Hepatocyte (in vitro differentiated cells): ENCODE data around the gene PTPN1. TPM values are rescaled to one million over a fixed set of nuclear protein-coding genes. Genes with fewer than 3 reads are reported as not detected.

Experiments
- DNase-seq: peaks from one replicate; pipeline ENCODE4 v3.0.0-alpha.2; 2016; ENCODE audit warnings: low spot score
- H2AFZ ChIP-seq: fragments of 200-600 bp; sonication (generic); 2 replicates; pipeline ENCODE4 v1.6.0; 2016; ENCODE audit warnings: antibody characterized with exemption, mild to moderate bottlenecking
- H3K27ac ChIP-seq: fragments of 200-600 bp; sonication (generic); 2 replicates; pipeline ENCODE4 v1.5.1; 2016; ENCODE audit warnings: mild to moderate bottlenecking
- H3K27me3 ChIP-seq: fragments of 200-600 bp; sonication (generic); 2 replicates; pipeline ENCODE4 v1.6.1; 2016
- H3K36me3 ChIP-seq: fragments of 200-600 bp; sonication (generic); replicated peaks from 2 replicates; pipeline ENCODE4 v1.5.1; 2016; ENCODE audit warnings: low read depth; ENCODE audit not compliant: insufficient read depth
- H3K4me1 ChIP-seq: fragments of 200-600 bp; sonication (generic); 2 replicates; pipeline ENCODE4 v1.5.1; 2016; ENCODE audit warnings: mild to moderate bottlenecking, moderate library complexity; ENCODE audit not compliant: insufficient read depth
- H3K4me2 ChIP-seq: fragments of 200-600 bp; sonication (generic); 2 replicates; pipeline ENCODE4 v1.6.0; 2016
- H3K4me3 ChIP-seq: fragments of 200-600 bp; sonication (generic); 2 replicates; pipeline ENCODE4 v1.5.1; 2016; ENCODE audit warnings: mild to moderate bottlenecking
- H3K79me2 ChIP-seq: fragments of 200-600 bp; sonication (generic); 2 replicates; pipeline ENCODE4 v1.6.0; 2017; ENCODE audit warnings: mild to moderate bottlenecking
- H3K9me2 ChIP-seq: fragments of 200-600 bp; sonication (generic); replicated peaks from 2 replicates; pipeline ENCODE4 v1.6.0; 2017; ENCODE audit warnings: mild to moderate bottlenecking; ENCODE audit not compliant: insufficient read depth
- H3K9me3 ChIP-seq: fragments of 200-600 bp; sonication (generic); 2 replicates; pipeline ENCODE4 v1.5.1; 2016; ENCODE audit warnings: low read depth, mild to moderate bottlenecking
- H4K20me1 ChIP-seq: fragments of 200-600 bp; sonication (generic); 2 replicates; pipeline ENCODE4 v1.6.0; 2016; ENCODE audit warnings: mild to moderate bottlenecking; ENCODE audit not compliant: insufficient read depth, poor library complexity, severe bottlenecking
- CTCF ChIP-seq: fragments of 200-600 bp; sonication (generic); IDR thresholded peaks from 2 replicates; pipeline ENCODE4 v1.5.1; 2016; ENCODE audit warnings: antibody characterized with exemption, mild to moderate bottlenecking; ENCODE audit not compliant: poor library complexity
- EZH2 ChIP-seq: fragments of 200-600 bp; sonication (generic); IDR thresholded peaks from 2 replicates; pipeline ENCODE4 v1.6.1; 2016; ENCODE audit warnings: antibody characterized with exemption, mild to moderate bottlenecking, borderline replicate concordance
- EZH2phosphoT487 ChIP-seq: fragments of 200-600 bp; sonication (generic); IDR thresholded peaks from one replicate; pipeline ENCODE4 v1.6.1; 2018; ENCODE audit warnings: antibody characterized with exemption, mild to moderate bottlenecking, low read depth, moderate library complexity; ENCODE audit not compliant: unreplicated experiment, severe bottlenecking
- WGBS: methylation state at CpG from one replicate; pipeline ENCODE4 v1.1.6; 2016; ENCODE audit warnings: low lambda C conversion rate; ENCODE audit errors: missing lambda C conversion rate; 5-methylcytosine and 5-hydroxymethylcytosine counted together
- polyA plus RNA-seq: library from polyadenylated mRNA; unstranded; fragments of >200 nt; fragmentation: Nextera tagmentation; extraction: Ambion mirVana; gene quantifications from 2 replicates; pipeline ENCODE4 v1.2.1, GENCODE V29; 2016
- total RNA-seq: library from RNA; depleted of rRNA; stranded (reverse); fragments of >200 nt; gene quantifications from 2 replicates; pipeline ENCODE4 v1.2.3, GENCODE V29; 2014

PTPN1 gene
- total and polyA plus RNA-seq, 2 experiments from 2014 or later, result 22.0 to 32.1 TPM

- no peak overlapping the region for H3K4me3 ChIP-seq
- no peak for DNase-seq
- H3K27ac ChIP-seq, result no peak overlapping the region
- TF ChIP-seq EZH2phosphoT487, result no peak
- no peak for TF ChIP-seq CTCF
- TF ChIP-seq EZH2, result no peak
- H3K4me1 ChIP-seq, result peaks cover 29% of the 10 kb centered on the region
- H3K4me2 ChIP-seq, result no peak overlapping the region
- WGBS, result 75% methylated on average over 2 of the region's 2 CpGs
- H3K9me2 ChIP-seq, result no peaks in the 10 kb centered on the region
- H3K79me2 ChIP-seq, result peaks cover 38% of the 10 kb centered on the region
- no peaks in the 10 kb centered on the region for H3K9me3 ChIP-seq
- H3K36me3 ChIP-seq, result no peaks in the 10 kb centered on the region
- H4K20me1 ChIP-seq, result no peaks in the 10 kb centered on the region
- no peak overlapping the region for H2AFZ ChIP-seq
- H3K27me3 ChIP-seq, result no peaks in the 10 kb centered on the region
These were observed 55.2 kb downstream of the PTPN1 start for GRCh38 chr20:50565383-50565782.

DNA sequence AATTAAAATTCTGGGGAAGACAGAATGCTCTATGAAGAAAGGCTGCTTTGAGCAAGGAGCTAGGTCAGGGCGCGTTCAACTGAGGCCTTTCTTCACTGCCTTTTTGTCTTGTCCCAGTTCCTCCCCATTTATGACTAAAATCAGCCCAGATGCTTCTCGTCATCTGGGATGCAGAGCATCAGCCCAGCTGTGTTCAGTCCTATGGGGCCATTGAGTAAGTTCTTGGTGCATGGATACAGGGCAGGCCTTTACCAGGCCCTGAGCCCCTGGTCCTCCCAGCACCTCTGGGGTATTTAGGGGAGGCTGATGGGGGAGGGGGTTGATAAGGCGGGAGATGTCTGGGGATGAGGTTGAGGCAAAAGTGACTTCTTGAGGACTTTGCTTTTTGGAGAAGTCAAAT is 55.7 kb downstream of the PTPN1 start:
- no peak overlapping the region for H3K4me2 ChIP-seq
- TF ChIP-seq EZH2phosphoT487 (no peak), EZH2 (no peak), CTCF (no peak)
- 99% methylated on average over 4 of the region's 4 CpGs for WGBS
- no peaks in the 10 kb centered on the region for H3K27me3 ChIP-seq
- H3K79me2 ChIP-seq, result peaks cover 36% of the 10 kb centered on the region
- peaks cover 24% of the 10 kb centered on the region for H3K4me1 ChIP-seq
- no peak for DNase-seq
- H3K9me3 ChIP-seq, result no peaks in the 10 kb centered on the region
- no peaks in the 10 kb centered on the region for H4K20me1 ChIP-seq
- no peak overlapping the region for H2AFZ ChIP-seq
- H3K4me3 ChIP-seq, result no peak overlapping the region
- H3K36me3 ChIP-seq, result no peaks in the 10 kb centered on the region
- H3K27ac ChIP-seq, result no peak overlapping the region
- no peaks in the 10 kb centered on the region for H3K9me2 ChIP-seq

GRCh38 chr20:50567860-50568548 is 57.8 kb downstream of the PTPN1 start:
- Histone ChIP-seq H4K20me1 (peaks cover 5% of the 10 kb centered on the region), H3K9me2 (no peaks in the 10 kb centered on the region), H3K4me2 (no peak overlapping the region), H3K9me3 (no peaks in the 10 kb centered on the region), H3K4me3 (no peak overlapping the region), H3K36me3 (no peaks in the 10 kb centered on the region), H3K79me2 (peaks cover 43% of the 10 kb centered on the region), H3K27me3 (no peaks in the 10 kb centered on the region), H2AFZ (no peak overlapping the region), H3K4me1 (peaks cover 16% of the 10 kb centered on the region), H3K27ac (no peak overlapping the region)
- DNase-seq, result no peak
- no peak for TF ChIP-seq EZH2phosphoT487
- no peak for TF ChIP-seq CTCF
- no peak for TF ChIP-seq EZH2
- 95% methylated on average over 17 of the region's 18 CpGs for WGBS
